HEK293 (cell line): Measurements from ENCODE around the gene GPR82.

Experiments used
- CTCF ChIA-PET: fragments of 350-600 bp; formaldehyde crosslinking; extraction: SDS; loops from one replicate; lab custom pipeline; 2021; ENCODE audit warnings: antibody characterized with exemption; lab: Yijun Ruan, JAX
- POLR2A ChIA-PET: fragments of 300-600 bp; formaldehyde crosslinking; extraction: SDS; loops from one replicate; lab custom pipeline; 2020; ENCODE audit warnings: antibody characterized with exemption, inconsistent platforms; lab: Yijun Ruan, JAX
- H3K27ac ChIP-seq: fragments of 200-500 bp; sonication (Bioruptor generic); 2 replicates; pipeline ENCODE4 v1.5.1; 2014; ENCODE audit warnings: low read depth, low read length, control low read depth, inconsistent platforms; ENCODE audit errors: extremely low read depth
- H3K36me3 ChIP-seq, 2 experiments: fragments of 200-500 bp in 1 of 2; sonication (Bioruptor generic) in 1 of 2; 1 replicate in 1 of 2; 2 replicates in 1 of 2; pipeline ENCODE4 v1.5.1; 2014 to 2017; ENCODE audit warnings: inconsistent platforms in 2 of 2, low read length in 2 of 2; ENCODE audit not compliant: control insufficient read depth in 2 of 2, insufficient read depth in 1 of 2
- H3K4me1 ChIP-seq: fragments of 200-500 bp; sonication (Bioruptor generic); 2 replicates; pipeline ENCODE4 v1.5.1; 2014; ENCODE audit warnings: mild to moderate bottlenecking, low read length, inconsistent platforms; ENCODE audit not compliant: control insufficient read depth, insufficient read depth
- H3K4me3 ChIP-seq: 2 replicates; pipeline ENCODE4 v1.5.1; 2011; ENCODE audit warnings: low read depth, mild to moderate bottlenecking, control low read depth, low read length, moderate library complexity
- H3K9me3 ChIP-seq: fragments of 200-500 bp; sonication (Bioruptor generic); 2 replicates; pipeline ENCODE4 v1.5.1; 2014; ENCODE audit warnings: low read depth, low read length, inconsistent platforms; ENCODE audit not compliant: control insufficient read depth, insufficient read depth
- FEZF1 ChIP-seq: fragments of 450-650 bp; formaldehyde crosslinking; IDR thresholded peaks from 2 replicates; pipeline ENCODE4 v1.5.1; 2016; ENCODE audit warnings: missing biosample characterization, missing genetic modification characterization
- KLF10 ChIP-seq: fragments of 450-650 bp; IDR thresholded peaks from 2 replicates; pipeline ENCODE4 v1.5.1; 2018; ENCODE audit warnings: missing biosample characterization, mild to moderate bottlenecking, missing genetic modification characterization
- KLF8 ChIP-seq: fragments of 450-650 bp; formaldehyde crosslinking; IDR thresholded peaks from 2 replicates; pipeline ENCODE4 v1.5.1; 2016; ENCODE audit warnings: missing biosample characterization, missing genetic modification characterization
- OVOL3 ChIP-seq: fragments of 450-650 bp; formaldehyde crosslinking; IDR thresholded peaks from 2 replicates; pipeline ENCODE4 v1.5.1; 2016; ENCODE audit warnings: missing biosample characterization, missing genetic modification characterization
- SALL2 ChIP-seq: fragments of 450-650 bp; formaldehyde crosslinking; IDR thresholded peaks from 2 replicates; pipeline ENCODE4 v1.5.0; 2017; ENCODE audit warnings: missing biosample characterization, mild to moderate bottlenecking, missing genetic modification characterization, borderline replicate concordance
- SCRT2 ChIP-seq: fragments of 450-650 bp; formaldehyde crosslinking; IDR thresholded peaks from 2 replicates; pipeline ENCODE4 v1.5.1; 2016; ENCODE audit warnings: missing biosample characterization, missing genetic modification characterization
- ZNF202 ChIP-seq: fragments of 450-650 bp; formaldehyde crosslinking; IDR thresholded peaks from 2 replicates; pipeline ENCODE4 v1.5.1; 2016; ENCODE audit warnings: missing biosample characterization, missing genetic modification characterization, borderline replicate concordance
- ZNF211 ChIP-seq: fragments of 450-650 bp; formaldehyde crosslinking; IDR thresholded peaks from 2 replicates; pipeline ENCODE4 v1.5.1; 2016; ENCODE audit warnings: low read depth, missing biosample characterization, missing genetic modification characterization
- ZNF223 ChIP-seq: fragments of 450-650 bp; formaldehyde crosslinking; IDR thresholded peaks from 2 replicates; pipeline ENCODE4 v1.5.1; 2016; ENCODE audit warnings: missing biosample characterization, missing genetic modification characterization
- ZNF274 ChIP-seq, 2 experiments: fragments of 200-500 bp in 1 of 2; fragments of 450-650 bp in 1 of 2; sonication (Bioruptor generic) in 1 of 2; formaldehyde crosslinking in 1 of 2; IDR thresholded peaks; 2 replicates each; pipeline versions ENCODE4 v1.5.1 to v1.6.1; 2014 to 2016; ENCODE audit warnings: borderline replicate concordance in 1 of 2, inconsistent platforms in 1 of 2, low read length in 1 of 2, missing biosample characterization in 1 of 2, missing genetic modification characterization in 1 of 2
- ZNF366 ChIP-seq: fragments of 450-650 bp; formaldehyde crosslinking; conservative IDR thresholded peaks from 2 replicates; pipeline ENCODE4 v1.5.1; 2016; ENCODE audit warnings: missing biosample characterization, missing genetic modification characterization
- ZNF473 ChIP-seq: fragments of 450-650 bp; formaldehyde crosslinking; IDR thresholded peaks from 2 replicates; pipeline ENCODE4 v1.5.1; 2017; ENCODE audit warnings: missing biosample characterization, missing genetic modification characterization
- ZNF521 ChIP-seq: fragments of 450-650 bp; formaldehyde crosslinking; IDR thresholded peaks from 2 replicates; pipeline ENCODE4 v1.5.1; 2017; ENCODE audit warnings: missing biosample characterization, mild to moderate bottlenecking, missing genetic modification characterization
- ZNF670 ChIP-seq: fragments of 450-650 bp; formaldehyde crosslinking; IDR thresholded peaks from 2 replicates; pipeline ENCODE4 v1.5.1; 2016; ENCODE audit warnings: missing biosample characterization, missing genetic modification characterization, low read depth
- ZNF677 ChIP-seq: fragments of 450-650 bp; IDR thresholded peaks from 2 replicates; pipeline ENCODE4 v1.5.0; 2018; ENCODE audit warnings: missing biosample characterization, mild to moderate bottlenecking, missing genetic modification characterization, moderate library complexity
- ZNF747 ChIP-seq: fragments of 450-650 bp; formaldehyde crosslinking; IDR thresholded peaks from 2 replicates; pipeline ENCODE4 v1.5.1; 2016; ENCODE audit warnings: missing biosample characterization, missing genetic modification characterization
- ZNF785 ChIP-seq: fragments of 450-650 bp; formaldehyde crosslinking; IDR thresholded peaks from 2 replicates; pipeline ENCODE4 v1.5.1; 2016; ENCODE audit warnings: missing biosample characterization, missing genetic modification characterization
- ZSCAN30 ChIP-seq: fragments of 450-650 bp; IDR thresholded peaks from 2 replicates; pipeline ENCODE4 v1.5.1; 2018; ENCODE audit warnings: missing biosample characterization, mild to moderate bottlenecking, missing genetic modification characterization, moderate library complexity
- TF ChIP-seq, protein P1 (sequence below): fragments of 450-650 bp; formaldehyde crosslinking; IDR thresholded peaks from 2 replicates; pipeline ENCODE4 v1.5.1; 2016; ENCODE audit warnings: missing biosample characterization, missing genetic modification characterization
- TF ChIP-seq, protein P2 (sequence below): fragments of 450-650 bp; formaldehyde crosslinking; IDR thresholded peaks from 2 replicates; pipeline ENCODE4 v1.5.1; 2017; ENCODE audit warnings: missing biosample characterization, missing genetic modification characterization
- TF ChIP-seq, protein P3 (sequence below): fragments of 450-650 bp; formaldehyde crosslinking; IDR thresholded peaks from 2 replicates; pipeline ENCODE4 v1.5.1; 2016; ENCODE audit warnings: missing biosample characterization, missing genetic modification characterization
- TF ChIP-seq, protein P4 (sequence below): fragments of 450-650 bp; formaldehyde crosslinking; IDR thresholded peaks from 2 replicates; pipeline ENCODE4 v1.5.1; 2016; ENCODE audit warnings: missing biosample characterization, missing genetic modification characterization

The GPR82 gene

GRCh38 chrX:41737065-41737464 lies 13.1 kb downstream of the GPR82 start:
- 0 out of 3 replicates have a peak, but pooled peaks cover 0 to 3% of the 10 kb centered on the region in 2 experiments for H3K36me3 ChIP-seq
- POLR2A ChIA-PET = no interaction called here
- H3K9me3 ChIP-seq = no peaks in the 10 kb centered on the region
- H3K27ac ChIP-seq = no peak overlapping the region
- TF ChIP-seq, protein P1, sequence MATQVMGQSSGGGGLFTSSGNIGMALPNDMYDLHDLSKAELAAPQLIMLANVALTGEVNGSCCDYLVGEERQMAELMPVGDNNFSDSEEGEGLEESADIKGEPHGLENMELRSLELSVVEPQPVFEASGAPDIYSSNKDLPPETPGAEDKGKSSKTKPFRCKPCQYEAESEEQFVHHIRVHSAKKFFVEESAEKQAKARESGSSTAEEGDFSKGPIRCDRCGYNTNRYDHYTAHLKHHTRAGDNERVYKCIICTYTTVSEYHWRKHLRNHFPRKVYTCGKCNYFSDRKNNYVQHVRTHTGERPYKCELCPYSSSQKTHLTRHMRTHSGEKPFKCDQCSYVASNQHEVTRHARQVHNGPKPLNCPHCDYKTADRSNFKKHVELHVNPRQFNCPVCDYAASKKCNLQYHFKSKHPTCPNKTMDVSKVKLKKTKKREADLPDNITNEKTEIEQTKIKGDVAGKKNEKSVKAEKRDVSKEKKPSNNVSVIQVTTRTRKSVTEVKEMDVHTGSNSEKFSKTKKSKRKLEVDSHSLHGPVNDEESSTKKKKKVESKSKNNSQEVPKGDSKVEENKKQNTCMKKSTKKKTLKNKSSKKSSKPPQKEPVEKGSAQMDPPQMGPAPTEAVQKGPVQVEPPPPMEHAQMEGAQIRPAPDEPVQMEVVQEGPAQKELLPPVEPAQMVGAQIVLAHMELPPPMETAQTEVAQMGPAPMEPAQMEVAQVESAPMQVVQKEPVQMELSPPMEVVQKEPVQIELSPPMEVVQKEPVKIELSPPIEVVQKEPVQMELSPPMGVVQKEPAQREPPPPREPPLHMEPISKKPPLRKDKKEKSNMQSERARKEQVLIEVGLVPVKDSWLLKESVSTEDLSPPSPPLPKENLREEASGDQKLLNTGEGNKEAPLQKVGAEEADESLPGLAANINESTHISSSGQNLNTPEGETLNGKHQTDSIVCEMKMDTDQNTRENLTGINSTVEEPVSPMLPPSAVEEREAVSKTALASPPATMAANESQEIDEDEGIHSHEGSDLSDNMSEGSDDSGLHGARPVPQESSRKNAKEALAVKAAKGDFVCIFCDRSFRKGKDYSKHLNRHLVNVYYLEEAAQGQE (tag by site-specific recombination) = no peak
- TF ChIP-seq KLF8 (tag by site-specific recombination) (no peak), ZNF473 (no peak)
- TF ChIP-seq, protein P2, sequence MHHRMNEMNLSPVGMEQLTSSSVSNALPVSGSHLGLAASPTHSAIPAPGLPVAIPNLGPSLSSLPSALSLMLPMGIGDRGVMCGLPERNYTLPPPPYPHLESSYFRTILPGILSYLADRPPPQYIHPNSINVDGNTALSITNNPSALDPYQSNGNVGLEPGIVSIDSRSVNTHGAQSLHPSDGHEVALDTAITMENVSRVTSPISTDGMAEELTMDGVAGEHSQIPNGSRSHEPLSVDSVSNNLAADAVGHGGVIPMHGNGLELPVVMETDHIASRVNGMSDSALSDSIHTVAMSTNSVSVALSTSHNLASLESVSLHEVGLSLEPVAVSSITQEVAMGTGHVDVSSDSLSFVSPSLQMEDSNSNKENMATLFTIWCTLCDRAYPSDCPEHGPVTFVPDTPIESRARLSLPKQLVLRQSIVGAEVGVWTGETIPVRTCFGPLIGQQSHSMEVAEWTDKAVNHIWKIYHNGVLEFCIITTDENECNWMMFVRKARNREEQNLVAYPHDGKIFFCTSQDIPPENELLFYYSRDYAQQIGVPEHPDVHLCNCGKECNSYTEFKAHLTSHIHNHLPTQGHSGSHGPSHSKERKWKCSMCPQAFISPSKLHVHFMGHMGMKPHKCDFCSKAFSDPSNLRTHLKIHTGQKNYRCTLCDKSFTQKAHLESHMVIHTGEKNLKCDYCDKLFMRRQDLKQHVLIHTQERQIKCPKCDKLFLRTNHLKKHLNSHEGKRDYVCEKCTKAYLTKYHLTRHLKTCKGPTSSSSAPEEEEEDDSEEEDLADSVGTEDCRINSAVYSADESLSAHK (tag by site-specific recombination) = no peak
- CTCF ChIA-PET = interaction anchor here (0.5 kb wide), 1 partner anchor 622 kb away, joined by 3 read pairs; no protein-coding TSS in a partner anchor
- H3K4me1 ChIP-seq = no peaks in the 10 kb centered on the region
- no peak overlapping the region for H3K4me3 ChIP-seq

DNA sequence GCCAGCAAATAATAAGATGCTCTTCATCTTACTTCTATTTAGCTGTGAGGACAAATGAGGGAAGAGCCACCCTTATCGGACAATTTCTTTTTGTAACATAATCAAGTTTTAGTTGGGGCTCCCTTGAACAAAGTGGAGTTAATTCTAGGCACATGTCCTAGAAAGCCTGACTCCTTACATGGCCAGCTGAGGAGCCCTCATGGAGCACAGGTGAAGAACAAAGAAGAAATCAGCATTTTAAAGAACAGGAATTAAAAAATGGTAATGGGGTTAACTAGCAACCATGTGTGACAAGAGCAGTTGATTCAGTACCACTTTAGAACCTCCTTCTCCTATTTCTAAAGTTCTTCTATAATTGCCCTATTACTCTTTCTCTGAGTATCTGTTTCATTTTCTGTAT lies 15.9 kb downstream of the GPR82 start:
- no peak overlapping the region for H3K27ac ChIP-seq
- ChIA-PET CTCF (interaction anchor here (0.5 to 0.6 kb wide), 3 partner anchors 20 to 1350 kb away, joined by 3 read pairs; no protein-coding TSS in a partner anchor), POLR2A (no interaction called here)
- H3K9me3 ChIP-seq = no peaks in the 10 kb centered on the region
- H3K4me3 ChIP-seq = no peak overlapping the region
- no peak for TF ChIP-seq ZNF670 (tag by site-specific recombination)
- no peak for TF ChIP-seq ZNF747 (tag by site-specific recombination)
- TF ChIP-seq SCRT2 (tag by site-specific recombination) = no peak
- TF ChIP-seq, protein P3, sequence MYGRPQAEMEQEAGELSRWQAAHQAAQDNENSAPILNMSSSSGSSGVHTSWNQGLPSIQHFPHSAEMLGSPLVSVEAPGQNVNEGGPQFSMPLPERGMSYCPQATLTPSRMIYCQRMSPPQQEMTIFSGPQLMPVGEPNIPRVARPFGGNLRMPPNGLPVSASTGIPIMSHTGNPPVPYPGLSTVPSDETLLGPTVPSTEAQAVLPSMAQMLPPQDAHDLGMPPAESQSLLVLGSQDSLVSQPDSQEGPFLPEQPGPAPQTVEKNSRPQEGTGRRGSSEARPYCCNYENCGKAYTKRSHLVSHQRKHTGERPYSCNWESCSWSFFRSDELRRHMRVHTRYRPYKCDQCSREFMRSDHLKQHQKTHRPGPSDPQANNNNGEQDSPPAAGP (tag by site-specific recombination) = no peak
- TF ChIP-seq FEZF1 (tag by site-specific recombination) = no peak
- no peaks in the 10 kb centered on the region for H3K4me1 ChIP-seq
- H3K36me3 ChIP-seq = peaks cover 0 to 6% of the 10 kb centered on the region in 2 experiments; a peak in 1 of 3 replicates

DNA sequence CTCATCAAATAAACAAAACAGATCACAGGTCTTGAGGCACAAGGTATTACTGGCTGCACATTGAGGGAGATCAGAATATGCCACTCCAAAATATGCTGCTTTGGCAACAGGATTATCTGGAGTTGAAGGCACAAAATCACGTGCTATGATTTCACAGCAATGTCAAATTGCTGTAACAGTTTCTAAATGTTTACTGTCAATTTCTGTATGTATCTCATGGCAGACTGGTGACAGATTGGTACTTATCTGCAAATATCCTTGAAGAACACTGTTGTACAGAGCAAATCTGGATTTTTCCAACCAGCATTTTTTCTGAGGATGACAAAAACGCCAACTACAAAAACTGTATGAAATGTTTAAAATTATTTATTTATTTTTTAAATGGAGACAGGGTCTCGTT lies 26.7 kb downstream of the GPR82 start:
- CTCF ChIA-PET = interaction anchor here (0.7 to 0.9 kb wide), 2 partner anchors 15 to 164 kb away, joined by 3 read pairs; no protein-coding TSS in a partner anchor
- no peak overlapping the region for H3K27ac ChIP-seq
- no peaks in the 10 kb centered on the region for H3K36me3 ChIP-seq
- no peaks in the 10 kb centered on the region for H3K9me3 ChIP-seq
- POLR2A ChIA-PET = interaction anchor here (0.7 kb wide), 1 partner anchor 61 kb away, joined by 4 read pairs; no protein-coding TSS in a partner anchor
- H3K4me1 ChIP-seq = no peaks in the 10 kb centered on the region
- no peak overlapping the region for H3K4me3 ChIP-seq
- no peak for TF ChIP-seq ZNF366
- TF ChIP-seq KLF8 (tag by site-specific recombination) = no peak
- no peak for TF ChIP-seq ZNF677 (tag by site-specific recombination)
- no peak for TF ChIP-seq KLF10 (tag by site-specific recombination)
- TF ChIP-seq, protein P4, sequence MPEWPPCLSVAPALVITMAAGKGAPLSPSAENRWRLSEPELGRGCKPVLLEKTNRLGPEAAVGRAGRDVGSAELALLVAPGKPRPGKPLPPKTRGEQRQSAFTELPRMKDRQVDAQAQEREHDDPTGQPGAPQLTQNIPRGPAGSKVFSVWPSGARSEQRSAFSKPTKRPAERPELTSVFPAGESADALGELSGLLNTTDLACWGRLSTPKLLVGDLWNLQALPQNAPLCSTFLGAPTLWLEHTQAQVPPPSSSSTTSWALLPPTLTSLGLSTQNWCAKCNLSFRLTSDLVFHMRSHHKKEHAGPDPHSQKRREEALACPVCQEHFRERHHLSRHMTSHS (tag by site-specific recombination) = no peak
- no peak for TF ChIP-seq SALL2 (tag by site-specific recombination)
- no peak for TF ChIP-seq OVOL3 (tag by site-specific recombination)
- TF ChIP-seq ZNF274 (IDR thresholded peaks at IDR 0.05; ENCODE audit: low read length) = no peak
- no peak for TF ChIP-seq ZNF274 (tag by site-specific recombination; IDR thresholded peaks at IDR 0.05; ENCODE audit: borderline replicate concordance)
- no peak for TF ChIP-seq ZSCAN30 (tag by site-specific recombination)
- TF ChIP-seq ZNF521 (tag by site-specific recombination) = no peak
- TF ChIP-seq ZNF211 (tag by site-specific recombination) = no peak
- no peak for TF ChIP-seq ZNF202 (tag by site-specific recombination)
- TF ChIP-seq ZNF223 = no peak
- no peak for TF ChIP-seq ZNF785 (tag by site-specific recombination)
